ENCODE measurements around the gene TBC1D25.
A peak's percentile ranks its signal among the peaks of the same experiment; 100 is the strongest.

The TBC1D25 gene

DNA sequence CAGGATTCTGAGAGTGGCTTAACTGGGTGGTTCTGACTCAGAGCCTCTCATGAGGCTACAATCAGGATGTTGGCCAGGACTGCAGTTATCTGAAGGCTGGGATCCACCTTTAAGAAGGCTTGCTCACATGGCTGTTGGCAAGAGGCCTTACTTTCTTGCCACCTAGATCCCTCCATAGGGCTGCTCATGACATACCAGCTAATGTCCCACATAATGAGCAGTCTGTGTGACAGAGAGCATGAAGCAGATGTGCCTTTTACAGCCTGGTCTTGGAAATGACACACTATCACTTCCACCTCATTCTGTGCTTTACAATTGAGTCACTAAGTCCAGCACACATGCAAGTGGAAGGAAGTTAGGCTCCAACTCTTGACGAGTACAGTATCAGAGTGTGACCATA lies 30.4 kb downstream of the TBC1D25 start:
- no peak for DNase-seq (ENCODE audit: low read depth)

- no peak for DNase-seq (ENCODE audit: low read depth)
Observed at GRCh38 chrX:48573690-48574269, 34.3 kb downstream of the TBC1D25 start.

- peak; percentile 81 for DNase-seq (ENCODE audit: low read depth)
Observed at GRCh38 chrX:48574270-48575266, 35.1 kb downstream of the TBC1D25 start, which contains the start of gene RBM3. RBM3 (plus strand) TSS chrX:48574484; CDS start chrX:48575181, 697 bp downstream.

GRCh38 chrX:48575642-48576041 lies 36.1 kb downstream of the TBC1D25 start:
- no peak for DNase-seq (ENCODE audit: low read depth)

DNA sequence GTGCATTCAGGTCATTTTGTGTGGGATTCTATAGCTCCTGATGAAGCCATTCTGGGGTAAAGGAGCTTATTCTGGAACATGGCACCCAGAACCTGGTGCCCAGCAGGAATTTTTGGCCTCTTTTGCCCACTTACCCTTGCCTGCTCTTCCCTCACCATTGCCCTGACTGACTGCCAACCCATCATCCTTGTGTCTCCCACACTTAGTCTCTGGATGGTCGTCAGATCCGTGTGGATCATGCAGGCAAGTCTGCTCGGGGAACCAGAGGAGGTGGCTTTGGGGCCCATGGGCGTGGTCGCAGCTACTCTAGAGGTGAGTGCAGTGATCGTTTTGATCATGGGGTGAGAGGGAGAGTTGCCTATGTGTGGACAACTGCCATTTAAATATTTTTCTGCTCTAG lies 36.6 kb downstream of the TBC1D25 start:
- no peak for DNase-seq (ENCODE audit: low read depth)

- DNase-seq (ENCODE audit: low read depth): no peak
Observed at GRCh38 chrX:48578661-48579128, 39.2 kb downstream of the TBC1D25 start.

GRCh38 chrX:48579259-48579658 lies 39.7 kb downstream of the TBC1D25 start:
- DNase-seq (ENCODE audit: low read depth): no peak

DNA sequence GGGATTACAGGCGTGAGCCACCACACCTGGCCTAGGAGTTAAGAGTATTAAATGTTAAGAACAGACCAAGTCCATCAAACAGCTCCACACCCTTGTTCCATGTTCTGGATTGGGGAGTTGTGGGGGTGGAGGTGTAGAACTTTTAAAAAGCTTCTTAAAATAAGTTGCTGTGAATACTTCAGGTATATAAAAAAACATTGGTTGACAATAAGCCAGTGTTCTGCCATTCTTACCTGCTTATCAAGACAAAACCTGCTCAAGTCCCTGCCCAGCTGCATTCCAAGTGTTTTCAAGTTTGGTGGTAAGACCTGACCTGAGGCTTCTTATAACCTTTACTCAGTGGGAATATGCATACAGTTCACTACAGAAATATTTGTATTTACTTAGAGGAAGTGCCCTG lies 41.1 kb downstream of the TBC1D25 start:
- no peak for DNase-seq (ENCODE audit: low read depth)

GRCh38 chrX:48584698-48585097 lies 45.2 kb downstream of the TBC1D25 start:
- DNase-seq (ENCODE audit: low read depth): no peak

- no peak for DNase-seq (ENCODE audit: low read depth)
Observed at GRCh38 chrX:48589482-48590162, 50.1 kb downstream of the TBC1D25 start.

DNA sequence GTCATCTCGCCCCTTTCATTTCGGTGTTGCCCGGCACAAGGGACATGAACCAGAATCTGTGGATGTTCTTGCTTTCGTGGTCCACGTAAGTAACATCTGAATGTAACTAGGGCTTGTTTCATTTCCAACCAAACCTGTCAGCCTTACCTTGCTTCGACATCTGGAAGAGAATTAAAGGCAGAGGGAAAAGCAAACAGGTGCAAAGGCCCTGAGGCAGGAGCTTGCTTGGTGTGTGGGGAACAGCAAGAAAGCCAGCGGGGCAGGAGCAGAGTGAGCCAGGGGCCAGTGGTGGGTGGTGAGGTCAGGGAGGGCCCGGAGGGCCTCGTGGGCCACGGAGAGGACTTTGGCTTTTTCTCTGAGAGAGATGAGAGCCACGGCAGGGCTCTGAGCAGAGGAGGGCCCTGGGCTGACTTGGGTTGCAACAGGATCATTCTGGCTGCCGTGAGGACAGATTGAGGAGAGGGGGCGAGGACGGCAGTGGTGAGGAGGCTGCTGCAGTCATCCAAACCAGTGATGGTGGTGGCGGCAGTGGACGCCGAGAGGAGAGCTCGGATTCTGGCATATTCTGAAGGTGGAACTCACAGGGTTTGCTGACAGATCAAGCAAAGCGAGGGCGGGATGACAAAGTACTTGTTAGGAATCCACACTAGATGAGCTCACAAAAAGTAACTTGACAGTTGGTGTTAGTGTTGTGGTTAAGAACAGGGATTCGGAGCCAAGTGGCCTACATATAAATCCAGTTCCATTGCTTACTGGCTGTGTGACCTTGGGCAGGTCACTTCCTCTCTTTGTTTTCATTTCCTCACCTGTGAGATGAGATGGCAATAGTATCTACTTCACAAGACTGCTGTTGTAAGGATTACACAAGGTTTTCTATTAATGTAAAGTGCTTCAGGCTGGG lies 50.9 kb downstream of the TBC1D25 start:
- DNase-seq (ENCODE audit: low read depth): no peak

DNA sequence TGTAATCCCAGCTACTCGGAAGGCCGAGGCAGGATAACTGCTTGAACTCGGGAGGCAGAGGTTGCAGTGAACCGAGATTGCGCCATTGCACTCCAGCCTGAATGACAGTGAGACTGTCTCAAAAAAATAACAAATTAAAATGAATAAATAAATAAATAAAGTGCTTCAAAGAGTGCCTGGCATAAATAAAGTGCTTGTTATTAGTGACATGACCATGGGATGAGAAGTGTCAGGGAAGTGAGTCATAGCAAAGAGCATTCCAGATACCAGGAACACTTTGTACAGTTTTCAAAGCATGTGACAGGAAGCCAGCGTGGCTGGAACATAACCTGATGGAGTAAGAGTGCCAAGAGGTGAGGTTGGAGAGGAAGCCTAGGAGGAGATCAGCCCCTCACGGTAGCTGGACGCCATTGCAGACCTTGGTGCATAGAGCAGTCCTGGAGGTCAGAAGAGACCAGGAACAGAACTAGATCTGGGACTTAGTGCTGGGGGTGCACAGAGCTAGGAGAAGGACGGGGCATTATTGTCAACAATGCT lies 51.8 kb downstream of the TBC1D25 start:
- no peak for DNase-seq (ENCODE audit: low read depth)

DNA sequence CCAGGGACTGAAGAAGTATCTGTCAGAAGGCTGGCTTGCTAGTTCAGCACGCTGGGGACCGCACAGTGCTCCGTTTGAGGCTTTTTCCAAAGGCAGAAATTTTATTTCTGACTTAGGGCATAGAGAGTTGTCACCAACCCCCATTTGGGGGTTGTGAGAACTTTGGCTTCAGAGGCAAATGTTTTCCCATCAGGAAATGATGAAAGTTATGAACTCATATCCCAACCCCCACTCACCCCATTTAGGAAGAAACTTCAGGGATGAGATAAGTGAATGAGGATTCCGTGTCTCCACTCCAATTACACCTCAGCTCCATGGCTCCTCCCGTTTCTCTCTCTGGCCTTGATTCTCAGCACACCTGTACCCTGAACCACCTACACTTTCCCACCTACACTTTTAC lies 53.5 kb downstream of the TBC1D25 start:
- DNase-seq (ENCODE audit: low read depth): no peak

GRCh38 chrX:48595929-48596328 lies 56.4 kb downstream of the TBC1D25 start:
- no peak for DNase-seq (ENCODE audit: low read depth)

- peak; percentile 79 for DNase-seq (ENCODE audit: low read depth)
Observed at GRCh38 chrX:48597353-48598264, 58.1 kb downstream of the TBC1D25 start, which contains the start of gene WDR13. WDR13 (plus strand) TSS chrX:48597492; CDS start chrX:48597997, 505 bp downstream.

GRCh38 chrX:48598614-48599013 lies 59.1 kb downstream of the TBC1D25 start:
- no peak for DNase-seq (ENCODE audit: low read depth)

- no peak for DNase-seq (ENCODE audit: low read depth)
Observed at GRCh38 chrX:48599341-48599740, 59.8 kb downstream of the TBC1D25 start.

- DNase-seq (ENCODE audit: low read depth): no peak
Observed at GRCh38 chrX:48600226-48600625, 60.7 kb downstream of the TBC1D25 start.

DNA sequence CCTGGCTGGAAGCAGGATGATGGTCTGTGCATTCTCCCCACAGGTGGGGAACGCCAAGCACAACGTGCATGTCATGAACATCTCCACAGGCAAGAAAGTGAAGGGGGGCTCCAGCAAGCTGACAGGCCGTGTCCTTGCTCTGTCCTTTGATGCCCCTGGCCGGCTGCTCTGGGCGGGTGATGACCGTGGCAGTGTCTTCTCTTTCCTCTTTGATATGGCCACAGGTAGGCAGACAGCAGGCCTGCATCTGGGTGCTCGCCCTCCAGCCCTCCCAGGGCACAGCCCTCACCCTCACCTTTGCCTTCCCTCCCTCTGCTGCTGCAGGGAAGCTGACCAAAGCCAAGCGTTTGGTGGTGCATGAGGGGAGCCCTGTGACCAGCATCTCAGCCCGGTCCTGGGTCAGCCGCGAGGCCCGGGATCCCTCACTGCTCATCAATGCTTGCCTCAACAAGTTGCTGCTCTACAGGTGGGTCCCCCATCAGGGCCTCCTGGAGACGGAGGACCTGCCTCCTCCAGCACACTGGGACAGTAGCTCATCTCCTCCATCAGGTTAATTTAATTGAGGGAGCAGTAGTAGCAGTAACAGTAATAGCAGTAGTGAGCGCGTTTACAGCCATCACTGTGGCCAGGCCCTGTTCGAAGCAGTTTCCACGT lies 62.4 kb downstream of the TBC1D25 start:
- no peak for DNase-seq (ENCODE audit: low read depth)
